Peyer's patch (tissue), 4 donors: ENCODE data around the gene PPAT. TPM values are rescaled to one million over a fixed set of nuclear protein-coding genes. Genes with fewer than 3 reads are reported as not detected.

Experiments used
- DNase-seq, 3 donors: peaks; one replicate each; pipeline ENCODE4 v3.0.0-alpha.2; 2017 to 2019
- H3K27ac ChIP-seq, 4 donors: fragments of 200-600 bp; sonication (generic); one replicate each; pipeline ENCODE4 v1.5.1; 2016 to 2019
- H3K27me3 ChIP-seq, 2 donors: fragments of 200-600 bp; sonication (generic); one replicate each; pipeline ENCODE4 v1.5.1; 2019
- H3K36me3 ChIP-seq, 3 donors: fragments of 200-600 bp; sonication (generic); one replicate each; pipeline ENCODE4 v1.5.1; 2016 to 2019
- H3K4me1 ChIP-seq, 4 donors: fragments of 200-600 bp; sonication (generic); one replicate each; pipeline ENCODE4 v1.5.1; 2016 to 2019
- H3K4me3 ChIP-seq, 4 donors: fragments of 200-600 bp; sonication (generic); 1 replicate in 3 of 4; 2 replicates in 1 of 4; pipeline ENCODE4 v1.5.1; 2016 to 2019; ENCODE audit warnings: mild to moderate bottlenecking in 1 of 4
- H3K9me3 ChIP-seq, 4 donors: fragments of 200-600 bp; sonication (generic); one replicate each; pipeline ENCODE4 v1.5.1; 2016 to 2019; ENCODE audit warnings: mild to moderate bottlenecking in 1 of 4
- POLR2A ChIP-seq, 2 donors: fragments of 450-650 bp; IDR thresholded peaks; one replicate each; pipeline ENCODE4 v1.5.1; 2017; ENCODE audit warnings: antibody characterized with exemption in 2 of 2, mild to moderate bottlenecking in 2 of 2, moderate library complexity in 2 of 2
- total RNA-seq, 4 donors: library from RNA; depleted of rRNA; stranded (reverse); fragments of >200 nt; gene quantifications; one replicate each; pipeline ENCODE4 v1.1.0, GENCODE V29; 2016
- TF ChIP-seq, protein P1 (sequence below), 6 experiments: fragments of 450-650 bp in 4 of 6; fragments of 200-600 bp in 2 of 6; sonication (generic) in 1 of 6; IDR thresholded peaks; one replicate each; pipeline ENCODE4 v1.5.1; 2017 to 2019; ENCODE audit warnings: antibody characterized with exemption in 6 of 6, mild to moderate bottlenecking in 3 of 6, moderate library complexity in 1 of 6

Gene PPAT
- total RNA-seq: 1 to 10 TPM; 1.6 to 5.0 (median 2.3) TPM

DNA sequence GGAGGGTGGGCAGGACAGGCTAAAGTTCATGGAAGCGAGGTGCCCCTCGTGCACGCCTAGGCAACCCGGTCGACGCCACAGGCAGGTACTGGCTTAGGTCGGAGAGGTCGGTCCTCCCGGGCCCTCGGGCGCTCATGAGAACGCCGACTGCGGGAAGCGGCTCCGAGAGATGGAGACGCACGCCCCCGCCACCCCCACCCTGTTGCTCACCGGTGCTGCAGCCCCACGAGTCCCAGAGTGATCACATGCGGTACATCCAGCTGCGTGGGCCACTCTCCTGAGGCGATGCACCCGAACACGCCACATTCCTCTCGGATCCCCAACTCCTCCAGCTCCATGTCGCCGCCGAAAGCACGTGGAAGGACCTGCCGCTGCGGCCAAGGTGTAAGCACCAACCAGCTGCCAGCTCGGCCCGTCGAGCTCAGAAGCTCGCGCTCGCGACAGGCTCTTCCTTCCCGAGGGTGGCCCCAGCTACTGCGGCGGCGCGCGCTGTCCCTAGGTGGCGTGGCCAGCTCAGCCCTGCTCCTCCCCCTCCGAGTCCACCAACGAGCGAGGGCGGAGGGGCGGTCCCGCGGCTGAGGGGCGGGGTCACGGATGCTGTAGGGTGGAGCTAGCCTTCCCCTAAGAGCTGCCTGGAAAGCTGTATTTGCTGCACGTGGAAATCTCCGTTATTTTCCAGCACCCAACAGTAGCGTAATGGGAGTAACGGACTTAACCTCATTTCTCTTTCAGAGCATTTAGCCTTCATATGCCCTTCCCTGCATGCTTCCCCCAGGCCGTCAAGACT is at the start of gene PPAT:
PPAT (minus strand) TSS at position 476 of the 787 bp plus-strand sequence; CDS start at position 338, 138 bp downstream.
- Histone ChIP-seq H3K36me3 (no peaks in the 10 kb centered on the region), H3K9me3 (no peaks in the 10 kb centered on the region), H3K27me3 (no peaks in the 10 kb centered on the region), H3K4me1 (peaks cover 0 to 15% (median 0%) of the 10 kb centered on the region in 4 donors), H3K4me3 (peak within 1 kb of the TSS; percentile 77 to 82 (median 80)), H3K27ac (peak within 1 kb of the TSS; percentile 91 to 98 (median 92))
- peak; percentile 97 to 99 (median 99) for DNase-seq
- TF ChIP-seq POLR2A (IDR thresholded peaks at IDR 0.05): peak in 1 of 2 donors; percentile 64
- TF ChIP-seq, protein P1, sequence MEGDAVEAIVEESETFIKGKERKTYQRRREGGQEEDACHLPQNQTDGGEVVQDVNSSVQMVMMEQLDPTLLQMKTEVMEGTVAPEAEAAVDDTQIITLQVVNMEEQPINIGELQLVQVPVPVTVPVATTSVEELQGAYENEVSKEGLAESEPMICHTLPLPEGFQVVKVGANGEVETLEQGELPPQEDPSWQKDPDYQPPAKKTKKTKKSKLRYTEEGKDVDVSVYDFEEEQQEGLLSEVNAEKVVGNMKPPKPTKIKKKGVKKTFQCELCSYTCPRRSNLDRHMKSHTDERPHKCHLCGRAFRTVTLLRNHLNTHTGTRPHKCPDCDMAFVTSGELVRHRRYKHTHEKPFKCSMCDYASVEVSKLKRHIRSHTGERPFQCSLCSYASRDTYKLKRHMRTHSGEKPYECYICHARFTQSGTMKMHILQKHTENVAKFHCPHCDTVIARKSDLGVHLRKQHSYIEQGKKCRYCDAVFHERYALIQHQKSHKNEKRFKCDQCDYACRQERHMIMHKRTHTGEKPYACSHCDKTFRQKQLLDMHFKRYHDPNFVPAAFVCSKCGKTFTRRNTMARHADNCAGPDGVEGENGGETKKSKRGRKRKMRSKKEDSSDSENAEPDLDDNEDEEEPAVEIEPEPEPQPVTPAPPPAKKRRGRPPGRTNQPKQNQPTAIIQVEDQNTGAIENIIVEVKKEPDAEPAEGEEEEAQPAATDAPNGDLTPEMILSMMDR (IDR thresholded peaks at IDR 0.05): peak in 5 of 6 experiments; percentile 24 to 61 (median 54)

DNA sequence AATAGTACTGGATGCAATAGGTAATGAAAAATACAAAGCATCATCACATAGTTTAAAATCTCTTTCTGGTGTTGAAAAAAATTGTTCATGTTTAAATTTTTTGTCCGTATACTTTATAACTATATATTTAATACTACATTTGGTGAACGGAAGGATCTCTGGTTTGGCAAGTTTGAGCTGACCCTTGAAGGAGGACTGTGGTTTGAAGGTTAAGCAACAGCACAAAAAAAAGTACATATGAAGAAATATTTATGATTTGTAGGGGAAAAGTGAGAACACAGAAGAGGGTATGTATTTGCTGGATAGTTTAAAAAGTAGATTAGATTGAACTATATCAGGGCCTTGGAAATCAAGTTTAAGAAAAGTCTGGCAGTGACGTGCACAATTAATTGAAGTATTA is 45.3 kb upstream of the PPAT start:
- Histone ChIP-seq H3K4me3 (no peak overlapping the region), H3K9me3 (no peaks in the 10 kb centered on the region), H3K4me1 (no peaks in the 10 kb centered on the region), H3K36me3 (peaks cover 0 to 86% (median 0%) of the 10 kb centered on the region in 3 donors), H3K27ac (no peak overlapping the region), H3K27me3 (no peaks in the 10 kb centered on the region)
- TF ChIP-seq, protein P1 (IDR thresholded peaks at IDR 0.05): no peak
- TF ChIP-seq POLR2A (IDR thresholded peaks at IDR 0.05): no peak
- no peak for DNase-seq

DNA sequence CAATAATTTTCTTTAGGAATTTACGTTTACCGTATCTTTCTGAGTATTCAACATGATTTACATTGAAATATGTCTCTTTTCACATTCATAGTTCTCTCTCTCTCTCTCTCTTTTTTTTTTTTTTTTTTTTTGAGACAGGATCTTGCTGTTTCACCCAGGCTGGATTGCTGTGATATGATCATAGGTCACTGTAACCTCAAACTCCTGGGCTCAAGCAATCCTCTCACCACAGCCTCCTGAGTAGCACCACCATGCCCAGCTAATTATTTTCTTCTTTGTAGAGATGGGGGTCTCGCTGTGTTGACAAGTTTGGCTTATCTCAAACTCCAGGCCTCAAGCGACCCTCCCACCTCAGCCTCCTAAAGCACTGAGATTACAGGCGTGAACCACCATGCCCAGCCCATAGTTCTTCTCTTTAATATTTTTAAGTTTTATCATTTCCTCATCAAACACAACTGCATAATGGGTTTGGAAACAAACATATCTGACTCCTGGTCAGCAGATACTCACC is 41.8 kb upstream of the PPAT start:
- Histone ChIP-seq H3K36me3 (peaks cover 0 to 85% (median 0%) of the 10 kb centered on the region in 3 donors), H3K4me1 (no peaks in the 10 kb centered on the region), H3K27me3 (no peaks in the 10 kb centered on the region), H3K9me3 (no peaks in the 10 kb centered on the region), H3K27ac (no peak overlapping the region), H3K4me3 (no peak overlapping the region)
- no peak for DNase-seq
- TF ChIP-seq, protein P1 (IDR thresholded peaks at IDR 0.05): no peak
- TF ChIP-seq POLR2A (IDR thresholded peaks at IDR 0.05): no peak

DNA sequence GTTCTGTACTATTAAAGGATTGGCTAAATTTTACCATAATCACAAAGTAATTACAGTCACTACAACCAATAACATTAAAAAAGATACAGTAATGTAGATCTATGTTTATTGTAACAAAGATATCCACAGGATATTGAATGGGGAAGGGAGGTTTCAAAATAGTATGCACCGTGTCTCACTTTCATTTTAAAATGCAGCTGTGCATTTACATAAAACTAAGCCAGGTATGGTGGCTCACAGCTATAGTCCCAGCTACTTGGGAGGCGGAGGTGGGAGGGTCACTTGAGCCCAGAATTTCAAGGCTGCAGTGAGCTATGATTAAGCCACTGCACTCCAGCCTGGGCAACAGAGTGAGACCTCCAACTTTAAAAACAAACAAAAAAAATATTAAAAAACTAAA is 40.5 kb upstream of the PPAT start:
- H3K36me3 ChIP-seq: peaks cover 0 to 93% (median 0%) of the 10 kb centered on the region in 3 donors
- no peak overlapping the region for H3K27ac ChIP-seq
- TF ChIP-seq POLR2A (IDR thresholded peaks at IDR 0.05): no peak
- TF ChIP-seq, protein P1 (IDR thresholded peaks at IDR 0.05): no peak

DNA sequence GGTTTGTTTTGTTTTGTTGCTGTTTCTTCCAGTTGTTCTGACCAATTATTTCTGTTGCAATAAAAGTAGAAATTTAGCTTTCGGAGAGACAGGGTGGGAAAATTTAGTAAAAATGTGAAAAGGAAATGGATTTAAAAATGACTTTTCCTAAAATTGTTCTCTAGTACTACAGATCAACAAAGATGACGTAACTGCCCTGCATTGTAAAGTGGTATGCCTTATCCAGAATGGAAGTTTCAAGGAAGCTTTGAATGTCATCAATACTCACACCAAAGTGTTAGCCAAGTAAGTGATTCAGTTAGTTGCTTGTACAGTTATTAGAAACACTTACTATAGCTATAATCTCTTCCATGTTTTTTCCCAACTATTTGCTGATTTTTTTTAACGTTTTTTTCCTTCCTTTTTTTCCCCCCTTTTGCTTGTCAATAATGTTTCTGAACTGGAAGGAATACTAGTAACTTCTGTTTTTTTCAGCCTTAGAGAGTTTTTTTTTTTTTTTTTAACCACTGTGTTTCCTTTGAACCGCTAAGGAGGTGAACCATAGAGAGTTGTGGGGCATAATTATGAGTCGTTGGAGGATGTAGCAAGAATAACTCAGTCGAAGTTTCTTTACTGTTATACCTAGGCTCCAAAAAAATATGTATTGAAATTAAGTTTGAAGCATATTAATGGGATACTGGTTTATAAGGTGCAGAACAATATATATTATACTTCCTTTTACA is 34.2 kb upstream of the PPAT start:
- Histone ChIP-seq H3K27me3 (no peaks in the 10 kb centered on the region), H3K27ac (no peak overlapping the region), H3K4me3 (no peak overlapping the region), H3K9me3 (no peaks in the 10 kb centered on the region), H3K4me1 (peaks cover 0 to 29% (median 11%) of the 10 kb centered on the region in 4 donors), H3K36me3 (peaks cover 0 to 44% (median 0%) of the 10 kb centered on the region in 3 donors)
- no peak for DNase-seq
- TF ChIP-seq, protein P1 (IDR thresholded peaks at IDR 0.05): no peak
- no peak for TF ChIP-seq POLR2A (IDR thresholded peaks at IDR 0.05)

More for the DNA sequence above, 40.5 kb upstream of the PPAT start:
- Histone ChIP-seq H3K4me1 (no peaks in the 10 kb centered on the region), H3K4me3 (no peak overlapping the region), H3K27me3 (no peaks in the 10 kb centered on the region), H3K9me3 (no peaks in the 10 kb centered on the region)
- DNase-seq: no peak
